ENCODE measurements around the gene NAXE. TPM values are rescaled to one million over a fixed set of nuclear protein-coding genes. Genes with fewer than 3 reads are reported as not detected.
A peak's percentile ranks its signal among the peaks of the same experiment; 100 is the strongest.
"Not testable (repeated sequence)": the region's sequence is repeated elsewhere in the genome, so short reads cannot be mapped to it uniquely, and the experiment has no call there.

NAXE gene
- total RNA-seq, 1 donor from 2014 or later = 83.8 TPM

- no peak overlapping the region for H3K4me3 ChIP-seq (ENCODE audit: low read depth, low read length)
- no peak for DNase-seq (ENCODE audit: low read depth)
- H3K27me3 ChIP-seq (ENCODE audit: control insufficient read depth, insufficient read depth, low read length) = peaks cover 2% of the 10 kb centered on the region
- no peaks in the 10 kb centered on the region for H3K36me3 ChIP-seq (ENCODE audit: control insufficient read depth, insufficient read depth, low read length)
- TF ChIP-seq CTCF (IDR thresholded peaks at IDR 0.05; ENCODE audit: insufficient read depth, low read length, poor library complexity, severe bottlenecking) = peak; percentile 49
These were observed 6.8 kb upstream of the NAXE start for GRCh38 chr1:156584813-156585212.

GRCh38 chr1:156586323-156586722 is 5.3 kb upstream of the NAXE start:
- TF ChIP-seq CTCF (IDR thresholded peaks at IDR 0.05; ENCODE audit: insufficient read depth, low read length, poor library complexity, severe bottlenecking) = no peak
- no peaks in the 10 kb centered on the region for H3K36me3 ChIP-seq (ENCODE audit: control insufficient read depth, insufficient read depth, low read length)
- DNase-seq (ENCODE audit: low read depth) = no peak
- no peak overlapping the region for H3K4me3 ChIP-seq (ENCODE audit: low read depth, low read length)
- H3K27me3 ChIP-seq (ENCODE audit: control insufficient read depth, insufficient read depth, low read length) = peaks cover 2% of the 10 kb centered on the region

DNA sequence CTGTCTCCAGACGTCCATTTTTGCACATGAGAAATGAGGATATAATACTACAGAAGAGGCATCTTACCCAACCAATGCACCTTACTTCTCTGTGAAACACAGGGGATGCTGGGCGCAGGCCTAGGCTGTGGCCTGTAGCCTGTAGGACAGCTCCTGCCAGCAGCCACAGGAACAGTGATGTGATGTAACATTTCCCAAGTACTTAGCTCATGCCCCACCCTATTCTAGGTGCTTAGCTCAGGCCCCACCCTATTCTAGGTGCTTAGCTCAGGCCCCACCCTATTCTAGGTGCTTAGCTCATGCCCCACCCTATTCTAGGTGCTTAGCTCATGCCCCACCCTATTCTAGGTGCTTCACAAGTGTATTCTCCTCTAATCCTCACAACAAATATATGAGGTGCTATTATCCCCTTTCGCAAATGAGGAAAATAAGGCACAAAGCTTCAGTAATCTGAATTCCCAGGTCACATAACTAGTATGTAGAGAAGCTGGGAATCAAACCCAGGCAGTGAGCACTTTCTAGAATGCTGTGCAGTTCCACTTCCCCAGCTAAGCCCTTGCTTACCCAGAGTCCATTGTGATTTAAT is 4.6 kb upstream of the NAXE start:
- DNase-seq (ENCODE audit: low read depth) = no peak
- peaks cover 2% of the 10 kb centered on the region for H3K27me3 ChIP-seq (ENCODE audit: control insufficient read depth, insufficient read depth, low read length)
- no peaks in the 10 kb centered on the region for H3K36me3 ChIP-seq (ENCODE audit: control insufficient read depth, insufficient read depth, low read length)
- TF ChIP-seq CTCF (IDR thresholded peaks at IDR 0.05; ENCODE audit: insufficient read depth, low read length, poor library complexity, severe bottlenecking) = no peak
- no peak overlapping the region for H3K4me3 ChIP-seq (ENCODE audit: low read depth, low read length)

- H3K4me3 ChIP-seq (ENCODE audit: low read depth, low read length); H3K36me3 ChIP-seq (ENCODE audit: control insufficient read depth, insufficient read depth, low read length); H3K27me3 ChIP-seq (ENCODE audit: control insufficient read depth, insufficient read depth, low read length); DNase-seq (ENCODE audit: low read depth): not testable (repeated sequence)
These were observed 3.6 kb upstream of the NAXE start for GRCh38 chr1:156587927-156588326.

DNA sequence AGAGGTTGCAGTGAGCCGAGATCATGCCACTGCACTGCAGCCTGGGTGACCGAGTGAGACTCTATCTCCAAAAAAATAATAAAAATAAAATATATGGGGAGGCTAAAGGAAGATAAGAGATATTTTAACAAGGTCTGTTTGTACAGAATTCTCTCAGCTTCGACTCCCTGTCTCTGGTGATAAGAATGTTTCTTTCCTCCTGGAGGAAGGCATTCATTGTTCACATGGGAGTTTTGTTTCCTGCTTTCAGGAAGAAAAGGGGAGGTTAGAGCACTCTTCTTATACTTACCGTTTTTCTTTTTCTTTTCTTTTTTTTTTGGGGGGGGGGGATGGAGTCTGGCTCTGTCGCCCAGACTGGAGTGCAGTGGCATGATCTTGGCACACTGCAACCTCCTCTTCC is 2.0 kb upstream of the NAXE start:
- peaks cover 2% of the 10 kb centered on the region for H3K36me3 ChIP-seq (ENCODE audit: control insufficient read depth, insufficient read depth, low read length)
- no peak for TF ChIP-seq CTCF (IDR thresholded peaks at IDR 0.05; ENCODE audit: insufficient read depth, low read length, poor library complexity, severe bottlenecking)
- no peak overlapping the region for H3K4me3 ChIP-seq (ENCODE audit: low read depth, low read length)
- DNase-seq (ENCODE audit: low read depth) = no peak
- H3K27me3 ChIP-seq (ENCODE audit: control insufficient read depth, insufficient read depth, low read length) = peaks cover 2% of the 10 kb centered on the region

GRCh38 chr1:156590326-156591180 is 1.0 kb upstream of the NAXE start:
- TF ChIP-seq CTCF (IDR thresholded peaks at IDR 0.05; ENCODE audit: insufficient read depth, low read length, poor library complexity, severe bottlenecking) = no peak
- Histone ChIP-seq H3K27me3 (ENCODE audit: control insufficient read depth, insufficient read depth, low read length) (peaks cover 2% of the 10 kb centered on the region), H3K4me3 (ENCODE audit: low read depth, low read length) (no peak overlapping the region), H3K36me3 (ENCODE audit: control insufficient read depth, insufficient read depth, low read length) (peaks cover 2% of the 10 kb centered on the region)
- no peak for DNase-seq (ENCODE audit: low read depth)
